ENCODE measurements around the gene PFAS.

GRCh38 chr17:8283356-8283755 lies 34.3 kb downstream of the PFAS start:
- TF ChIP-seq, protein P1, sequence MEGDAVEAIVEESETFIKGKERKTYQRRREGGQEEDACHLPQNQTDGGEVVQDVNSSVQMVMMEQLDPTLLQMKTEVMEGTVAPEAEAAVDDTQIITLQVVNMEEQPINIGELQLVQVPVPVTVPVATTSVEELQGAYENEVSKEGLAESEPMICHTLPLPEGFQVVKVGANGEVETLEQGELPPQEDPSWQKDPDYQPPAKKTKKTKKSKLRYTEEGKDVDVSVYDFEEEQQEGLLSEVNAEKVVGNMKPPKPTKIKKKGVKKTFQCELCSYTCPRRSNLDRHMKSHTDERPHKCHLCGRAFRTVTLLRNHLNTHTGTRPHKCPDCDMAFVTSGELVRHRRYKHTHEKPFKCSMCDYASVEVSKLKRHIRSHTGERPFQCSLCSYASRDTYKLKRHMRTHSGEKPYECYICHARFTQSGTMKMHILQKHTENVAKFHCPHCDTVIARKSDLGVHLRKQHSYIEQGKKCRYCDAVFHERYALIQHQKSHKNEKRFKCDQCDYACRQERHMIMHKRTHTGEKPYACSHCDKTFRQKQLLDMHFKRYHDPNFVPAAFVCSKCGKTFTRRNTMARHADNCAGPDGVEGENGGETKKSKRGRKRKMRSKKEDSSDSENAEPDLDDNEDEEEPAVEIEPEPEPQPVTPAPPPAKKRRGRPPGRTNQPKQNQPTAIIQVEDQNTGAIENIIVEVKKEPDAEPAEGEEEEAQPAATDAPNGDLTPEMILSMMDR (IDR thresholded peaks at IDR 0.05; ENCODE audit: low read depth, low read length, poor library complexity, severe bottlenecking), result no peak
- no peak for TF ChIP-seq EZH2phosphoT487 (IDR thresholded peaks at IDR 0.05; ENCODE audit: borderline replicate concordance, low read length)

Measured in DOHH2 (cell line).